Thoracic aorta (tissue), 2 donors: ENCODE results near the gene ZNF496. TPM values are rescaled to one million over a fixed set of nuclear protein-coding genes. Genes with fewer than 3 reads are reported as not detected.

Experiments
- ATAC-seq: fragments of 150-250 bp; one replicate; pipeline ENCODE4 v1.8.0; 2017; ENCODE audit warnings: low read depth; ENCODE audit not compliant: insufficient number of reproducible peaks, low FRiP score
- DNase-seq: peaks from one replicate; pipeline ENCODE4 v3.0.0-alpha.2; 2020; ENCODE audit warnings: low spot score
- H3K27ac ChIP-seq, 2 donors: fragments of 200-600 bp; sonication (generic); 1 replicate in 1 of 2; 2 replicates in 1 of 2; pipeline ENCODE4 v1.5.1; 2016; ENCODE audit warnings: mild to moderate bottlenecking in 2 of 2, moderate library complexity in 2 of 2
- H3K27me3 ChIP-seq: fragments of 200-600 bp; sonication (generic); replicated peaks from 2 replicates; pipeline ENCODE4 v1.6.0; 2016; ENCODE audit warnings: mild to moderate bottlenecking; ENCODE audit not compliant: insufficient read depth
- H3K36me3 ChIP-seq: fragments of 200-600 bp; sonication (generic); one replicate; pipeline ENCODE4 v1.5.1; 2016
- H3K4me1 ChIP-seq, 2 donors: fragments of 200-600 bp; sonication (generic); 1 replicate in 1 of 2; 2 replicates in 1 of 2; pipeline versions ENCODE4 v1.5.1 to v1.6.0; 2016; ENCODE audit warnings: low read depth in 2 of 2, mild to moderate bottlenecking in 1 of 2; ENCODE audit not compliant: control insufficient read depth in 1 of 2
- H3K4me3 ChIP-seq: fragments of 200-600 bp; sonication (generic); 2 replicates; pipeline ENCODE4 v1.5.1; 2016; ENCODE audit warnings: mild to moderate bottlenecking
- H3K9me3 ChIP-seq: fragments of 200-600 bp; sonication (generic); 2 replicates; pipeline ENCODE4 v1.5.1; 2016
- total RNA-seq, 2 donors: library from RNA; depleted of rRNA; stranded (reverse); fragments of >200 nt; gene quantifications; one replicate each; pipeline versions ENCODE4 v1.1.0 to v1.2.3, GENCODE V29; 2016
- TF ChIP-seq, protein P1 (sequence below): fragments of 200-600 bp; sonication (generic); IDR thresholded peaks from one replicate; pipeline ENCODE4 v1.5.1; 2019; ENCODE audit warnings: antibody characterized with exemption

Gene ZNF496
- total RNA-seq, 2 donors from 2014 or later: 37.0 to 55.4 TPM

DNA sequence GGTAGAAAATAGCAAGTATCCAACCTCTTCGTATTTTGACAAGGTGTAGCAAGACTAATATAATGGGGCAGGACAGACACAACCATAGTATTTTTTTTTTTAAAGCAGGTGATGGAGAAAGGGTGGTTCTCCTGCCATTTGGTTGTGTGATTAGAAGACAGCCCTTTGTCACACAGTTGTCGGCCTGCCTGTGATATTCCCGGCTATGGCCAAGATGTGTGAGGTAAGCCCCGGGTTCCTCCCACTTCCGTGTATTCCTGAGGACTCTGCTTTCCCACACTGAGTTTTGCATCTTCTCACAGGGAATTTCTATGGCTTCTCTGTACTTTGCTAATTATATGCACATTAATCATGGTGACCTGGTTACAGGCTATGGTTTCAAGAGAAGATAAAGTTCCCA lies 35.9 kb downstream of the ZNF496 start:
- Histone ChIP-seq H3K27me3 (no peaks in the 10 kb centered on the region), H3K27ac (no peak overlapping the region), H3K36me3 (peaks cover 5% of the 10 kb centered on the region), H3K4me1 (no peaks in the 10 kb centered on the region), H3K9me3 (no peaks in the 10 kb centered on the region), H3K4me3 (no peak overlapping the region)
- ATAC-seq (no peak), DNase-seq (no peak)
- TF ChIP-seq, protein P1, sequence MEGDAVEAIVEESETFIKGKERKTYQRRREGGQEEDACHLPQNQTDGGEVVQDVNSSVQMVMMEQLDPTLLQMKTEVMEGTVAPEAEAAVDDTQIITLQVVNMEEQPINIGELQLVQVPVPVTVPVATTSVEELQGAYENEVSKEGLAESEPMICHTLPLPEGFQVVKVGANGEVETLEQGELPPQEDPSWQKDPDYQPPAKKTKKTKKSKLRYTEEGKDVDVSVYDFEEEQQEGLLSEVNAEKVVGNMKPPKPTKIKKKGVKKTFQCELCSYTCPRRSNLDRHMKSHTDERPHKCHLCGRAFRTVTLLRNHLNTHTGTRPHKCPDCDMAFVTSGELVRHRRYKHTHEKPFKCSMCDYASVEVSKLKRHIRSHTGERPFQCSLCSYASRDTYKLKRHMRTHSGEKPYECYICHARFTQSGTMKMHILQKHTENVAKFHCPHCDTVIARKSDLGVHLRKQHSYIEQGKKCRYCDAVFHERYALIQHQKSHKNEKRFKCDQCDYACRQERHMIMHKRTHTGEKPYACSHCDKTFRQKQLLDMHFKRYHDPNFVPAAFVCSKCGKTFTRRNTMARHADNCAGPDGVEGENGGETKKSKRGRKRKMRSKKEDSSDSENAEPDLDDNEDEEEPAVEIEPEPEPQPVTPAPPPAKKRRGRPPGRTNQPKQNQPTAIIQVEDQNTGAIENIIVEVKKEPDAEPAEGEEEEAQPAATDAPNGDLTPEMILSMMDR: no peak

DNA sequence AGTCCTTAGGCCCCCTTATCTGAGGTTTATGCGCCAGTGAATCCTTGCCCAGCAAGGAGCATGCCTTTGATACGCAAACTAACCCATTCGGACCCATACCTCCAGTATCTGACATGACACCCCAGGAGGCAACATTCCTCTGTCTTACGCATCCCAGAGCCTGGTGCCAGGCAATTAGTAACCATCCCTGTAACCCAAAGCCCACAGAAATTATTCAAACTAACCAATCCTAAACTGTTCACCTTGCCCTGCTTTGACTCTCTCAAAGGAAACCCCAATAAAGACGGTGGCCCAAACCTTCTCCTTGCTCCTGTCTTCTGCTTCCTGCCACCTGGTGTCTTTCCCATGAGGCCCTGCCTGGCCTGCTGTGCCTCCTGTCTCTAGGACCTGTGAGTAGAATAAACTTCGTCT lies 36.4 kb downstream of the ZNF496 start:
- DNase-seq (no peak), ATAC-seq (no peak)
- Histone ChIP-seq H3K4me1 (no peaks in the 10 kb centered on the region), H3K4me3 (no peak overlapping the region), H3K27me3 (no peaks in the 10 kb centered on the region), H3K9me3 (no peaks in the 10 kb centered on the region), H3K36me3 (peaks cover 2% of the 10 kb centered on the region), H3K27ac (no peak overlapping the region)
- TF ChIP-seq, protein P1: no peak

DNA sequence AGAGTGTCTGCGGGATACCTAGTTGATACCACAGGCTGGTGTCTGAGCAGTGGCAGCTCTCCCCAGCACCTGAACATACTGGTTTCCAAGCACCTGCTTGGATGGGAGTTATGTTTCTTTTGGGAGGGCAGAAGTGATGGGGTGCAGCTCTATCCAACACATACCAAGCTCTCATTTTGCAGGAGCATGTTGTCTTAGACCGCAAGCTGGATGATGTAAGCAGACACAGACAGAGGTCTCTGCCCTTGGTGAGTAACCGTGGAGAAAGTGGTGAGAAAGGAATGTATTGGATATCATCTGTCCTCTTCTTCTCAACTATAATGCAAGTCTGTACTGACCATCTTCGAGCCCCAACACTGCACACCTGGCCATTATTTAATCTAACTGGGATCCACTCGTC lies 37.4 kb downstream of the ZNF496 start:
- DNase-seq: no peak
- TF ChIP-seq, protein P1: no peak
- H3K36me3 ChIP-seq: no peaks in the 10 kb centered on the region
- H3K4me3 ChIP-seq: no peak overlapping the region
- H3K9me3 ChIP-seq: no peaks in the 10 kb centered on the region
- no peak overlapping the region for H3K27ac ChIP-seq
- no peak for ATAC-seq
- H3K27me3 ChIP-seq: no peaks in the 10 kb centered on the region
- H3K4me1 ChIP-seq: no peaks in the 10 kb centered on the region

DNA sequence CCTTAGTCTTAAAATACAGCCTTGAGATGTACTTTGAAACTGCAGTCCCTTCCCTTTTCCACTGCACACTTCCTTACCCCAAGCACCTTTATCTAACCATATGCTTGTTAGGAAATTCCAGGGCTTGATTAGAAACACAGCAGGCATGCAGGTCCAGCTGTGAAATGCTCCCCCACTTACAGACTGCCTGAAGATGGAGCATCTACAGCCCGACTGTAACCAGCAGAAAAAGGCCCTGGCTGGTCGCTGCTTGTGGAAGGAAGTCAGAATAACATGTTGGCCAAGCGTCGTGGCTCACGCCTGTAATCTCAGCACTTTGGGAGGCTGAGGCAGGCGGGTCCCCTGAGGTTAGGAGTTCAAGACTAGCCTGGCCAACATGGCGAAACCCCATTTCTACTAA lies 38.6 kb downstream of the ZNF496 start:
- ATAC-seq (no peak), DNase-seq (no peak)
- Histone ChIP-seq H3K4me3 (no peak overlapping the region), H3K4me1 (no peaks in the 10 kb centered on the region), H3K36me3 (no peaks in the 10 kb centered on the region), H3K27ac (no peak overlapping the region), H3K9me3 (no peaks in the 10 kb centered on the region), H3K27me3 (no peaks in the 10 kb centered on the region)
- TF ChIP-seq, protein P1: no peak

DNA sequence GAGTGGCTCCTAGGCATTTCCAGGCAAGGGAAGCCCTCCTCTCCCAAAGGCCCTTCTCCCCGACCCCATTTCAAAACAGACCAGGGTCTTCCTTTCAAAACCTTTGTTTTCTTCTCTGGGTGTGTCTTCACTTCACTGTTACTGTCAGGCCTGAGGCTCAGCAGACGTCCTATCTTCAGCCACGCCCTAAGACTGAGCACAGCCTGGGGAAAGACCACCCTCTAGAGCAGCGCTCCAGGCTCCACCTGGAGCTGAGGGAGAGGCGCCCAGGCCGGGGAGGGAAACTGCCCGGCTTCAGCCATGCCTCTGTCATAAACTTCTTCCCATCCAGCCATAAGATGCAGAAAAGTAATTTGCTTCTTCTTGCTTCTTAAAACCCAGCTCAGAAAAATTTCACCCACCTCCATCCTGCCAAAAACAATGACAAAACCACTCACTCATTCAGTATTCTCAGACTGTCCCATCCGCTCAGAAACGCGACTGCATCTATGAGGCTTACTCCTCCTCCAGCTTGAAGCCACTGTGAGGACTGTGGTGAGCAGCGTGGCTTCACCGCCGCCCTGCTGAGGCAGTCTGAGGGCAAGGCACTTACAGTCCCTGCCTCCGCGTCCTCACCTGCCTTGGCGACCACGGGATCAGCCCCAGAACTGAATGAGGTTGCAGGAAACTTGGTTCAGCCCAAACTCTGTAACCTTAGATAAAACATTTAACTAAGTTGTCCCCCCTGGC lies 39.7 kb downstream of the ZNF496 start:
- Histone ChIP-seq H3K4me1 (no peaks in the 10 kb centered on the region), H3K27me3 (no peaks in the 10 kb centered on the region), H3K36me3 (no peaks in the 10 kb centered on the region), H3K4me3 (no peak overlapping the region), H3K9me3 (no peaks in the 10 kb centered on the region), H3K27ac (no peak overlapping the region)
- TF ChIP-seq, protein P1: no peak
- DNase-seq (no peak), ATAC-seq (no peak)
